ENCODE measurements around the gene ZNF777. TPM values are rescaled to one million over a fixed set of nuclear protein-coding genes. Genes with fewer than 3 reads are reported as not detected.
"Not testable (repeated sequence)": the region's sequence is repeated elsewhere in the genome, so short reads cannot be mapped to it uniquely, and the experiment has no call there.

Gene ZNF777
- total RNA-seq, 1 donor from 2014 or later: 4.5 TPM

DNA sequence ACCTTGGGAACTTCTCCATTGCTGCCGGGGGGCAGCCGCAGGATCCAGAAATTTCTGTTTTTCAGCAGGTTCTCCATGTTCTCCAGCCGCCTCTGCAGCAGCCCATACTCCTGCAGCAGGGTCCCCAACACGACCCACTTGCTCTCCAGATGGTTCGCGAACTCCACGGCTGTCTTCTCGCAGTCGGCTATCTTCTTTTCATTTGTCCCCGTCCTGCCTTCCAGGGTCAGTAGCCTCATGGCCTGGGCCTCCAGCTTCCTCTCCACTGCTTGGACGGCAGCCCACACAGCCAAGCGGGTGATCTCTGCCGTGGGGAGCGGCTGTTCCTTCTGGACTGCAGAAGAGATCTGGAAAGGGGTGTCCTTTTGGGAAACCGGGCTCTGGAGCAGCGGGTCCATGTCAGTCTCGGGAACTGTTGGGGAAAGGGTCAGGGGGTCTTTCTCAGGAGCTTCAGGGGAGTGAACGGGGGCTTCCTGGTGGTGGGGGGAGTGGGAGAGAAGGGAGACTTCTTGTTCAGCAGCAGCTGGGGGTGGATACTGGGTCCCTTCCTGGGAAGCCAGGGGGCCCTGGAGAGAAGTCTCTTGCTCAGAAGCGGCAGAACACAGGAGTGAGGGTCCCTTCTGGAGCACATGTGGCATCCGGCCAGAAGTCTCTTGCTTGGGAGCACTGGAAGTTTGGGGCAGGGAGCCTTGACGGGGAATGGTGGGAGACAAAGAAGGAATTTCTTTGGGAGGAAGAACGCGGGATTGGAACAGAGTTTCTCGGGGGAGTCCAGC lies 5.5 kb downstream of the ZNF777 start:
- no peak for FAIRE-seq

DNA sequence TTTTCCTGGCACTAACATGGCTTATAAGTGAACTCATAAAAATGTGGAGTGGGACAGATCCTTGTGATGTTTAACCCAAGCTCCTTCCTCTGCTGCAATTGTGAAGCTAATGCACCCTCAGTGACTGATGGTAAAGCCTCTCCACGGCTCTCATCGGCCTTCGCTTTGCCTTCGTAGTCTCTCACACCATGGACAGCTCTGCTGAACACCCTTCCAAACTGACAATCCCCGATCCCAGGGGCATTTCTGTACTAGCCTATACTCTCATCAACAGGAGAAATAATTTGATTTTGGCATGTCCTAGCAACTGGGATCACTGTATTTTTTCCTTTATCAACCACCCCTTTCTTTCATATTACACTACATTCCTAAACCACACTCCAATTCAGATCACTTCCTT lies 6.1 kb downstream of the ZNF777 start:
- FAIRE-seq (no peak), DNase-seq (ENCODE audit: low spot score in 2 of 2) (no peak)

More for the DNA sequence above, 5.5 kb downstream of the ZNF777 start:
- DNase-seq (ENCODE audit: low spot score in 2 of 2): no peak

GRCh38 chr7:149454006-149454405 lies 6.9 kb downstream of the ZNF777 start:
- no peak for FAIRE-seq
- no peak for DNase-seq (ENCODE audit: low spot score in 2 of 2)

DNA sequence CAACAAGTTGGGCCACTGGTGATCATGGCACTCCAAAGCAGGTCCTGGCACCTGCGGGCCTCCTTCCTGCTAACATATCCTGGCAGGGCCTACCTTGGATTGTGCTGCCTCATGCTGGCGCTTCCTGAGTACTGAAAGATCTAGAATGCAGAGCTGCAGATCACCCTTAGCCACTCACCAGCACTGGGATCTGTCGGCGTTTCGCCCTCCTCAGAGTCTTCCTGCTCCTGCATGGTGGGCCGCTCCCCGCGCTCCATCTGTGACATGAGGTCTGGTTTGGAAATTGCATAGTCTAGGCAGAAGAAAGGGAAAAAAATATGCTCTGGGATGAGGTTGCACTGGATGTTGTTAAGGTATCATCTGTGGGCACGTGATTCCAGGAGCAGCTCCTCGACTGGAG lies 10.0 kb downstream of the ZNF777 start:
- no peak for FAIRE-seq
- DNase-seq (ENCODE audit: low spot score in 2 of 2): no peak

- DNase-seq (ENCODE audit: low spot score in 2 of 2): no peak
- FAIRE-seq: no peak
Observed at GRCh38 chr7:149449897-149450296, 11.0 kb downstream of the ZNF777 start.

DNA sequence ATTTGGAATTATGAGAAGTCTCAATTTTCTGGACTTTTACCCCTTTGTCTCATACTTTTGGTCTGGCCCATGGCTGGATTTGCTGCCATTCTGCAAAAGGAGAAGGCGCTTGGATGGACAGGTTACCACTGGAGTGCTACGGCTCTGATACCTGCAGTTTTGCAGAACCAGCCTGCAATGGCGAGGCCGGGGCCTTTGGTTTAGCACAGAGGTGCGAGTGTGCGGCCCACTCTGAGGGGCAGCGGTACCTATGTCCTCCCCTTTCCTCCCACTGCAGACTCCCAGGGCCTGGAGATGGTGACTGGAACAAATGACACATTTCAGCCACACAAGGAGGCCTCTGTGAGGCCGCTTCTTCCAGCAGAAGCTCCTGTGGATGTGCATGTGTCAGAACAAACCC lies 11.9 kb downstream of the ZNF777 start:
- FAIRE-seq: no peak
- no peak for DNase-seq (ENCODE audit: low spot score in 2 of 2)

DNA sequence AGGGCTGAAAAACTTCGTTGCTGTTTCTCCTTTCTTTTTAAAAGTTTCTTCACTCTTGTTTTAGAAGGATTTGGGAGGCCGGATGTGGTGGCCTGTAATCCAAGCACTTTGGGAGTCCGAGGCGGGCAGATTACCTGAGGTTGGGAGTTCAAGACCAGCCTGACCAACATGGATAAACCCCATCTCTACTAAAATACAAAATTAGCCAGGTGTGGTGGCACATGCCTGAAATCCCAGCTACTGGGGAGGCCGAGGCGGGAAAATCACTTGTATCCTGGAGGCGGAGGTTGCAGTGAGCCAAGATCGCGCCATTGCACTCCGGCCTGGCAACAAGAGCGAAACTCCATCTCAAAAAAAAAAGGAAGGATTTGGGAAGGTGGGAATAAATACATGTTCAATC lies 14.8 kb downstream of the ZNF777 start:
- DNase-seq (ENCODE audit: low spot score in 2 of 2); FAIRE-seq: not testable (repeated sequence)

DNA sequence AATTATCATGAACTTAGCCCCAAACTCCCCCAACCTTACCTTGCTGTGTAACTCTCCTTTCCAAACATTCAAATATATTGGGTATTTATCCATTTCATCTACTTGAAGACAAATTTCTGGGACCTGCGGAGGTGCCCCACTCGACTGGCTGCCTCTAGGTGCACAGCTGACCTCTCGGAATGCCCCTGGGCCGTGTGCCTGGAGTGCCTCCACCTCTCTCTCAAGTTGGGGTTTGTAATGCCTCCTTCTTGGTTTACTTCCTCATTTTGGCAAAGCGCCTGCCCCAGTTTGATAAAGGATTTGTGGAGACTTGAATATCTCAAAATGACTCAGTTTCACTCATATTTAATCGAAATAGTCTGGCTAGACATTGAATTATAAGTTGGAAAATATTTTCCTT lies 16.6 kb downstream of the ZNF777 start:
- FAIRE-seq: no peak
- no peak for DNase-seq (ENCODE audit: low spot score in 2 of 2)

DNA sequence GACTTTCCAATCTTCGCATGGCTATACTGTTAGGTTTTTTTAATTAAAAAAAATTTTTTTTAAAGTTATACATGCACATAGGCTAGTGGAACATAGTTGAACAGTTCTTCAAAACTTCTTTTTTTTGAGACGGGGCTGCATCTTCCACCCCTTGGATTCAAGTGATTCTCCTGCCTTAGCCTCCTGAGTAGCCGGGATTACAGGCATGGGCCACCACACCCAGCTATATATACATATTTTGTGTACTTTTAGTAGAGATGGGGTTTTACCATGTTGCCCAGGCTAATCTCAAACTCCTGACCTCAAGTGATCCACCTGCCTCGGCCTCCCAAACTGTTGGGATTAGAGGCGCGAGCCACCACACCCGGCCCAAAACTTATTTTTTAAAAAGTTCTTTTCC lies 17.3 kb downstream of the ZNF777 start:
- FAIRE-seq (no peak), DNase-seq (ENCODE audit: low spot score in 2 of 2) (no peak)

GRCh38 chr7:149442924-149443323 lies 17.9 kb downstream of the ZNF777 start:
- FAIRE-seq (no peak), DNase-seq (ENCODE audit: low spot score in 2 of 2) (no peak)

DNA sequence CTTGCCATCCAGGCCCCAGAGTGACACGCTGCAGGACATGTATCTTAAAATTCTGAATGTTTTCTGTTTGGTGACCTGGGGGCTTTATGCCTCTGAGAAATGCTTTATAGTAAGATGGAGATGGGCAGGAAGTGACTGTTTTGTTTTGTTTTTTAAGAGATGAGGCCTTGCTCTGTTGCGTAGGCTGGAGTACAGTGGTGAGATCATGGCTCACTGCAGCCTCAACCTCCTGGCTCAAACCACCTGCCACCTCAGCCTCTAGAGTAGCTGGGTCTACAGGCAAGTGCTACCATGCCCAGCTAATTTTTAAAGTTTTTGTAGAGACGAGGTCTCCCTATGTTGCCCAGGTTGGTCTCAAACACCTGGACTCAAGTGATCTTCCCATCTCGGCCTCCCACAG lies 20.6 kb downstream of the ZNF777 start:
- FAIRE-seq: no peak
- no peak for DNase-seq (ENCODE audit: low spot score in 2 of 2)

- no peak for DNase-seq (ENCODE audit: low spot score in 2 of 2)
- no peak for FAIRE-seq
Observed at GRCh38 chr7:149436358-149436757, 24.5 kb downstream of the ZNF777 start.

- no peak for FAIRE-seq
Observed at GRCh38 chr7:149433124-149433523, 27.7 kb downstream of the ZNF777 start.

DNA sequence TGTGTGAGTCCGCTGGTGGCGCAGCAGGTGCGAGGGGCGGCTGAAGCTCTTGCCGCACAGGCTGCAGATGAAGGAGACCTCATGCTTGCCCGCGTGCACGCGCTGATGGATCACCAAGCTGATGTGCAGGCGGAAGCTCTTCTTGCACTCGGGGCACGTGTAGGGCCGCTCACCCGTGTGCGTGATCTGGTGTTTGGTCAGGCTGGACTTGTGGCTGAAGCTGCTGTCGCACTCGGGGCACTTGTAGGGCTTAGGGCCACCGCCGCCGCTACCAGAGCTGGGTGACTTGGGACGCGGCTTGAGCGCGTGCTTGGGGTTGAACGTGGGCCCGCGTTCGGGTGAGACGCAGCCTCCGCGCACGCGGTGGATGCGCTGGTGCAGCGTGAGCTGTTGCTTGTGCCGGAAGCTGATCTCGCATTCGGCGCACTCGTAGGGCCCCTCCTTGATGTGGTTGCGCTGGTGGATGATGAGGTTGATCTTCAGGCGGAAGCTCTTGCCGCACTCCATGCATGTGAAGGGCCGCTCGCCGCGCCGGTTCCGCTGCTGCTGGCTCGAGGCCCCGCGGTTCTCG lies 28.7 kb downstream of the ZNF777 start:
- DNase-seq (ENCODE audit: low spot score in 2 of 2): no peak
- FAIRE-seq: no peak

More at GRCh38 chr7:149433124-149433523, 27.7 kb downstream of the ZNF777 start:
- no peak for DNase-seq (ENCODE audit: low spot score in 2 of 2)

DNA sequence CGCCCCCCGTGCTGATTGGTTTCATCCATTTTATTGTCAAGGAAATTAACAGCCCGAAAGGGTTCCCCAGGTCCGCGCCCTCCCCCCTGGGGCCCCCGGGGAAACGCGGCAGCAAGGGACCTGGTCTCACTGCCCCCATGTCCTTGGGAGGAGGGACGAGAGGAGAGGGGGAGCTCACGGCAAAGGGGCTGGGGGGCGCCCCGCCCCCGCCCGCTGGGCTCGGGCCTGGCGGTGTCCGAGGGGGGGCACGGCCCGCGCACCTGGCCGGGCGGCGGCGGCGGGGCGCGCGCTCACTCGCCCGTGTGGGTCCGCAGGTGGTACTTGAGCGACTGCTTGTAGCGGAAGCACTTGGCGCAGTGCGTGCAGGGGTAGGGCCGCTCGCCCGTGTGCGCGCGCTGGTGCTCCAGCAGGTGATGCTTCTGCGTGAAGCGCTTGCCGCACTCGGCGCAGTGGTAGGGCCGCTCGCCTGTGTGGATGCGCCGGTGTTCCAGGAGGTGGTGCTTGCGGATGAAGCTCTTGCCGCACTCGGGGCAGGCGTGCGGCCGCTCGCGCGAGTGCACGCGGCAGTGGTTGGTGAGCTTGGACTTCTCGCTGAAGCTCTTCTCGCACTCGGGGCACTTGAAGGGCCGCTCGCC lies 29.3 kb downstream of the ZNF777 start:
- DNase-seq (ENCODE audit: low spot score in 2 of 2) (no peak), FAIRE-seq (no peak)

GRCh38 chr7:149430192-149430591 lies 30.7 kb downstream of the ZNF777 start:
- no peak for FAIRE-seq

DNA sequence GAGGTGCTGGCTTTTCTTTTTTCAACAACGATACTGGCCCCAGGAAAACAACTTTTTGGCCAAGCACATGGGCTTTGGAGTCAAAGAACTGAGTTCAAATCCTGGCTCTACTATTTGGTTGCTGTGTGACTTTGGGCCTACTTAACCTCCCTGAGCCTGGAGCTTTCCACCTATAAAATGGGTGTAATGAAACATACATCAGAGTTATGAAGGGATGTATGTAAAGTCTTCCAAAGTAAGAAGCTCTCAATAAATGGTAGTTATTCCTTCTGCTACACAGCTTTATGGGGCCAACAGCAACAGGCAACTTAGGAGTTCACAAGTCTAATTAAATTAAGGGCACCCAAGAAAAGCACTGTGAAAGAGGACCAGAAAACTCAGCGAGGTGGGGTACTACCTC lies 33.0 kb downstream of the ZNF777 start:
- FAIRE-seq: no peak

More at GRCh38 chr7:149430192-149430591, 30.7 kb downstream of the ZNF777 start:
- no peak for DNase-seq (ENCODE audit: low spot score in 2 of 2)

DNA sequence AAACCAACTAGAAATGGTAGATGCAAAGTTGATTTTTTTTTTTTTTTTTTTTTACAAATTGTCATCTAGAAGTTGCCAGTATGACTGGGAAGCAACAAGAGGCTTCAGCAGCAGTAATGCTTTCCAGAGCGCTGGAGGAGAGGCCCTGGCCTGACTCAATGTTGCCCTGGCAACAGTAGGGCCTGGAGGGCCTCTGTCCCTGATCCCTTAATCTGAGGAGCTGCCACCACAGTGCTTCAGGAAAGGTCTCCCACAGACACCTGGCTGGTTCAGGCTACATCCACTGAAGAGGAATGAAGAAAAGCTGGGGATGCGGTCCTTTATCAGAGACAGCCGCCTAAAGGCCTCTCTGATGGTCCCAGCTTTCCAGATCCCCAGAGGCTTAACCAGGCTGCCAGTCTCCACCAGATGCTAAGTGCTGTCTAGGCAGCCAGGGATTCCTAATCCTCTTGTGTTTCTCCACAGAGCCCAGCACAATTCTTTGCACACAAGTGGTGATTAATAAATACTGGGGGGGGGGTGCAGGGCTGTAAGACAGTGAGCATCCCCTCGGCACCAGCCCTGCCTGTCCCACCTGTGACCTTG lies 33.7 kb downstream of the ZNF777 start:
- no peak for FAIRE-seq
- DNase-seq (ENCODE audit: low spot score in 2 of 2): no peak

More for the DNA sequence above, 33.0 kb downstream of the ZNF777 start:
- DNase-seq (ENCODE audit: low spot score in 2 of 2): no peak

- FAIRE-seq (no peak), DNase-seq (ENCODE audit: low spot score in 2 of 2) (no peak)
Observed at GRCh38 chr7:149423449-149424110, 37.3 kb downstream of the ZNF777 start.

DNA sequence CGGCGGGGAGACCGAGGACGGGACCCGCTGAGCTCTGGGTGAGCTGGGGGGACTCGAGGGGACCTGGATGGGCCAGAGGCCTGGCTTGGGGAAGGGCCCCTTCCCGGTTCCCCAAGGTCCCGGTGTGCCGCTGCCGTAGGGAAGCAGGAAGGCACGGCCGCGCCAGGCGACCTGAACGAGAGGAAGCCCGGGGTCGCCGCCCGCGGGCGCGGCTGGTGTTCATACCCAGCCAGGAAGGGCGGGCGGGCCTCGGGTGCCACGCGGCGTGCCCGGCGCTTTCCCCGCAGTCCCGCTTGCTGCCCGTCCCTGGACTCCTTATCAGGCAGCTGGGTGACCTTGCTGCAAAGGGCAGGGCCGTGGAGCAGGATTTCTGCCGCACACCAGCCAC lies 38.0 kb downstream of the ZNF777 start:
- no peak for FAIRE-seq
- no peak for DNase-seq (ENCODE audit: low spot score in 2 of 2)

Data from frontal cortex (tissue), 4 donors.